RPMI7951 (cell line): ENCODE results near the gene LSP1. TPM values are rescaled to one million over a fixed set of nuclear protein-coding genes. Genes with fewer than 3 reads are reported as not detected.

Source experiments
- DNase-seq: peaks from one replicate; pipeline ENCODE4 v3.0.0-alpha.2; 2012; ENCODE audit warnings: low read depth
- total RNA-seq: library from RNA; depleted of rRNA; stranded (reverse); fragments of >200 nt; shearing (Covaris generic); gene quantifications from 2 replicates; pipeline ENCODE4 v1.2.3, GENCODE V29; 2014

Gene LSP1
- total RNA-seq, 1 experiment from 2014 or later = 3.8 TPM

DNA sequence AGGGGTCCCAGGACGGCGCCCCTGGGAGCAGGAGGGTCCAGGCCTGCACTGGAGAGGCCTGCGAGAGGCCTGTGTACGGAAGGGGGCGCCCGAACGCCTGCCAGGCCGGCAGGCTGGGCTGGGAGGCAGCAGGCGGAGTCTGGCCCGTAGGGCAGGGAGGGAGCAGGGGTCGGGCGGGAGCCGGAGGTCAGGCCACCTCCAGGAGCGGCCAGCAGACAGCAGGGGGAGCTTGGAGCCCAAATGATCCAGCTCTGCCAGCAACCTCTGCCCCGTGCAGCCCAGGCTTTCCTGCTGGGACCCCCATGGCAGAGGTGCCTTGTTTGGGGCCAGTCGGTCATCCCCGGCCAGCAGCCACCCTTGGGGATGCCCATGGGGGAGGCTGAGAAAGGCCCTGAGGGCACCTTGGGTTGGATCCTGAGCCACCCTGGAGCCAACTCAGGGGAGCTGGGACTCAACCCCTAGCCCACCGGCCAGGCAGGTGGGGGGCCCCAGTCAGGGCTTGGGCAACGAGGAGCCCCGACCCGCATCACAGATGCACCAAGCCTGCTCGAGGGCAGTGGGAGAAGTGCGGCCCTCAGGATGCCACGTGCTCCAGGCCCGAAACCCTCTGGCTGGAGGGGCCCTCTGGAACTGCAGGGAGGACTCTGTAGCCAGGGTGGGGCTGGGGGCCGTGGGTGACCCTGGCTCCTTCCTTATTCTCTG, 27.7 kb upstream of the LSP1 start:
- DNase-seq = no peak

DNA sequence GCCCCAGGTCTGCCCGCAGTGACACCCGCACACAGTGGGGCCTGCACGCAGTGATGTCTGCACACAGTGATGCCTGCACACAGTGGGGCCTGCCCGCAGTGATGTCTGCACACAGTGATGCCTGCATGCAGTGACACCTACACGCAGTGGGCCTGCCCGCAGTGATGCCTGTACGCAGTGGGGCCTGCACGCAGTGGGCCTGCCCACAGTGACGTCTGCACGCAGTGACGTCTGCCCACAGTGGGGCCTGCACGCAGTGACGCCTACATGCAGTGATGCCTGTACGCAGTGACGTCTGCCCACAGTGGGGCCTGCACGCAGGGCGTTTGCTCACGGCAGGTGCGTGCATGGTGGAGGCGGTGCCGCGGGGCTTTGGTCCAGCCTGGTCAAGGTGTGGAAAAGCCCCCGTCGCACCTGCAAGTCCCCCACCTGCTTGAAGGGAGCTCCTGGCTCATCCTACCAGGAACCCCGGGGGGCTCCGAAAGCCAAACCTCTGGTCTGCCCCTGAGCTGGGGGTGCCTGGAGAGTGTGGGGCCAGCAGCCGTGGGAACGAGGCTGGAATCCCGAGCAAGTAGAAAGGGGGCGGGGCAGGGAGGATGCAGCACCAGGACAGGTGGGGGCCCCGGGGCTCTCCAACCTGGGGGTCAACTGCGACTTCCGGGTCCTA, 27.0 kb upstream of the LSP1 start:
- no peak for DNase-seq

DNA sequence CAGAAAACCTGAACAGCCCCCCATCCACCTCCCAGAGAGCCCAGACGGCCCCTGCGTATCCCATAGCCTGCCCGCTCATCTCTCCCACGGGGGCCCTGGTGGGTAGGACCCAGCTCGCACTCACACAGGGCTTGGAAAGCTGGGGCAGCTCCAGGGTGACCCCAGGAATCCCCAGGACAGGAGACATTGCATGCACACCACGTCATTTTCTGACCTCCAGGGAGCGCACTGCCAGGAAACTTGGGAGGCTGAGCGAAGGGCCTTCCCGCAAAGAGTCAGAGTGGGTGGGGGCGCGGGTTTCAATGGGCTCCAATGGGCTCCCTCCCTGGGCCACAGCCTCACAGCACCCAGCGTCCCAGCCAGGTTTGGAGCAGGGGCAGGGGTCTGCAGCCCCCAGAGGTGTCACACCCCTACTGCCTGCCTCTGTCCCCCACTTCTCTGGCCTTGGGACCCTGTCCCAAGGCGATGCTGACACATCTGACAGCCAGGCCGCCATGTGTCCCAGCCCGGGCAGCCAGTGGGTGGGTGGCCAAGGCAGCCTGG, 26.3 kb upstream of the LSP1 start:
- peak; percentile 78 for DNase-seq

DNA sequence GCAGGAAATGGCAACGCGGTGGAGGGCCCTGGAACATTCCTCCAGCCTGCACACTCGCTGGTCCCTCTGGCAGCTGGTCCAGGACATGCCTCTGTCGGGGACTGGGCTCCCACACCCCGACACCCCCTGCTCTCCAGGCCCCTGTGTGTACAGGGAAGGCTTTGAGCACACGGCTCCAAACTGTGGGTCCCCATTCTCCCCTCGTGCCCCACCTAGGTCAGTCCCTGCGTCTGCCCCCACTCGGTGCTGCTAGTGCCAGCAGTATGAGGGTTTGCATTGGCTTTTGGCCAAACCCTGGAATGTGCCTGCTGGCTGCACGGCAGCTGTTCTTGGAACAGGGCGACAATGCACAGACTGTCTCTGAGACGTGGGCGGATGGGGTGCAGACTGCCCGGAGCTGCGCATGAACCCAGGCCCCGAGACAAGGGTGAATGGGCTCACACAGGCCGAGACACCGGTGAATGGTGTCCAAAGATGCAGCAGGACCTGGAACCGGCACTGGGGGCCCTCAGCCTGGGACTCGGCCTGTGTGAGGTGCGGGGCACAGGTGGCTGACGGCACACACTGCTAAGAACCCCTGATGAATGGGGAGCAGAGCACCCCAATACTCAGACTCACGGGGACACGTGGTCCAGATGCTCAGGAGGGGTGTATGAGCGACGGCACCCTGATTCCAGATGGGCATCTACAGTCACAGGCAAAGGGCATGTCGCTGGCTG, 25.6 kb upstream of the LSP1 start:
- peak; percentile 96 for DNase-seq

DNA sequence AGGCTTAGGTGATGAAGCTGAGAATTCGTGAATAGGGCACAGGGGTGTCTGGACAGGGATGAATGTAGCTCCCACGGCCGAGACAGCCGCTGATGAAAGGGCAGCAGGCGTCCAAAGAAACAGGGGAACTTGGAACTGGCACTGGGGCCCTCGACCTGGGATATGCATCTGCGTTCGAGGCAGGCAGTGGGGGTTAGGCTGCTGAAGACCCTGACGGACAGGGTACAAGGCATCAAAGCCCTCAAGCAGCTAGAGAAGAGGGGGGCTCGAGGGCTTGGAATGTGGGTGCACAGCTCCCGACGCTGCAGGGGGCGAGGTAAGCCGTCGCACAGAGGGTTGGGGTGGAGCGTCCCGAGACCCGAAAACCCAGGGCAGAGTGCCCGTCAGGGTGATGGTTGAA, 25.0 kb upstream of the LSP1 start:
- no peak for DNase-seq

DNA sequence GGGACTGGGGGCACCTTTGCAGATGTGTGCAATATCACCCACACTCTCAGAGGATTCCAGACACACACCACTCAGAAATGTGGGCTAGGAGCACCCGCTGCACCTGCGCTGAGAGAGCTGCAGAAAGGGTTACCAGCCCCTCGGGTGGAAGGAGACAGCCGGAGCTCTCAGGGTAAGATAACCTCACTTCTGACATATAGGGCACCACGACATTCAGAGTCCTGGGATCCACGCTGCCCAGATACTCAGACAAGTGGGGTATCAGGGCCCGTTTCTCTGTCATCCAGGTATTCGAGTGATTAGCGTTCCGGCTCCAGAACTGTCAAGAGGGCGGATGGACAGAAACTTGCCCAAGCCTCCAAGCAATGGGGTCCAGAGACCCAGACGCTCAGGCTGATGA, 24.3 kb upstream of the LSP1 start:
- DNase-seq = no peak

DNA sequence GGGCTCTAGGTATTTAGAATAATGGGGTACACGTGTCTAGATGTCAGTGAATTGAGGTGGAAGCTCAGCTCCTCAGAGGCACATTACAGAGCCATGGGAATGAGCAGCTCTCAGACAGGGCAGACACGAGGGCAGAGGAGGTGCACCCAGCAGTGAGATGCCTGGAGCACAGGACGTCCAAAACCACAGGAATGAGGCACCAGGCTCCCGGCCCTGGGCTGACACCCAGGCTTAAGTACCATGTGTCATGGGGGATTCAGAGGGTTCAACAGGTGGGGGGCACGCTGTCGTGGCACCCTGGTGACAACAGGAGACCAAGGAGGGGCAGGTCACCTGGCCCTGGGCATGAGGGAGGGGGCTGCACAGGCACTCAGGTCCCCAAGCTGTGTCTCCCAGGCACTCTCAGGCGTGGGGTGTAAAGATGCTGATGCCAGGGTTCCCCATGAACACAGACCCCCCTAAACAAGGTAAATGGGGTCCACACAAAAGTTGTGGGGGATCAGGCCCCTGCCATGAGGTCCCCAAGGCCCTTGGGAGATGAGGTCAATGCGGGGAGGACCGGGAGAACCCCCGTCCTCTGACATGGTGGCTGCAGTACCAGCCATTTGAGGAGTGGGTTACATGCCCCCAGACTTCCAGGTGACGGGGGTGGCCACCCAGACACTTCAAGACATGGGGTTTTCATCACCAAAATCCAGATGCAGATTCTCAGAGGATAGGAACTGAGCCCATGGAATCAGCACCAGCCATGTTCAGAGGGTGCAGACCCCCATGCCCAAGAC, 23.7 kb upstream of the LSP1 start:
- DNase-seq = peak; percentile 91

DNA sequence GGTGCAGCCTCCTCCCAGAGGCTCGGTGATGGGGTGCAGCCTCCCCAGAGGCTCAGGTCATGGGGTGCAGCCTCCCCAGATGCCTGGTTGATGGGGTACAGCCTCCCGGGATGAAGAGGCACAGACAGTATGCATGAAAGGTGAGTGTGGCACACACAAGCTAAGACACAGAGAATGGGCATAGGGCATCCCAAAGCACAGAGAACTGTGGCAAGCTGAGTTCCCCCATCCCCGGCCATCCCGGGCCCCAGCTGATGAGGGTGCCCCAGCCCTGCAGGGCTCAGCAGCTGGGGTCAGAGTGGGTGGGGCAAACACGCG, 22.9 kb upstream of the LSP1 start:
- DNase-seq = no peak

DNA sequence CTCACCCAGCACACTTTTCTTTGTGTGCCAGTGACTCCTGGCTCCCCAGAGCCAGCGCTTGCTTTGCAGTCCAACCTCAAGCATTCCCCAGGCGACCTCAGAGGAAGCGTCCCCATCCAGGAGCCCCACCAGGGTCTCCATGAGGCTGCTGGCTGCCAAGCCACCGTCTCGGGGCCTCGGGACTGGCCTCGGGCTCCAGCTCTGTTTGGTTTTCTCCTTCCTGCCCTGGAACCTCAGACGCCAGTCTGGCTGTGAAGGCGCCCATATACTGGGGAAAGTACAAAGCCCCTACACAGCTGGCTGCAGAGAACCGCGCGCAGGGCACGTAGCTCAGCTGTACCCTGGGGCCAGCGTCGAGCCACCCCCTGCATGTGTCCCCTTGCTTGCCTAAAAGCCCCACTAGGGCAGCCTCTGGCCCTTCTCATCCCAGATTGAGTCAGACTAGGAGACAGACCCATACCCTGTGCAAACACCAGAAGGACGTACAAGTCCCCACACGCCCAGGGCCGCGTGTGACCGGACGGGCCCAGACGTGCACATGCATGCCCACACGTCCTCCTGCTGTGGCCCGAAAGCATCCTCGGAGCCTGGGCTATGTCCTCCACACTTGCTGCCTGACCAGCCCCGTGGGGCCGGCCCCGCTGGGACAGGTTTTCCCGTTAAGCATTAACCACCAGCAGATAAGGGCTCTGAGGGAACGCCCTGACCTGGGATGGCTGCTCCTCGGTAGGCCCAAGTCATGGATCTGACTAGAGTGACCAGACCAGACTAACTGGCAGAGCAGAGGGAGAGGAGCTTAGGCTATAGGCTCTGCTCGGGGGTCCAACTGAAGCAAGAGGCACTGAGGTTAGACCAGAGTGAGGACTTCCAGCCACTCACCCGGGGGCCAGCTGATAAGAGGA, 22.3 kb upstream of the LSP1 start:
- DNase-seq = peak; percentile 86

DNA sequence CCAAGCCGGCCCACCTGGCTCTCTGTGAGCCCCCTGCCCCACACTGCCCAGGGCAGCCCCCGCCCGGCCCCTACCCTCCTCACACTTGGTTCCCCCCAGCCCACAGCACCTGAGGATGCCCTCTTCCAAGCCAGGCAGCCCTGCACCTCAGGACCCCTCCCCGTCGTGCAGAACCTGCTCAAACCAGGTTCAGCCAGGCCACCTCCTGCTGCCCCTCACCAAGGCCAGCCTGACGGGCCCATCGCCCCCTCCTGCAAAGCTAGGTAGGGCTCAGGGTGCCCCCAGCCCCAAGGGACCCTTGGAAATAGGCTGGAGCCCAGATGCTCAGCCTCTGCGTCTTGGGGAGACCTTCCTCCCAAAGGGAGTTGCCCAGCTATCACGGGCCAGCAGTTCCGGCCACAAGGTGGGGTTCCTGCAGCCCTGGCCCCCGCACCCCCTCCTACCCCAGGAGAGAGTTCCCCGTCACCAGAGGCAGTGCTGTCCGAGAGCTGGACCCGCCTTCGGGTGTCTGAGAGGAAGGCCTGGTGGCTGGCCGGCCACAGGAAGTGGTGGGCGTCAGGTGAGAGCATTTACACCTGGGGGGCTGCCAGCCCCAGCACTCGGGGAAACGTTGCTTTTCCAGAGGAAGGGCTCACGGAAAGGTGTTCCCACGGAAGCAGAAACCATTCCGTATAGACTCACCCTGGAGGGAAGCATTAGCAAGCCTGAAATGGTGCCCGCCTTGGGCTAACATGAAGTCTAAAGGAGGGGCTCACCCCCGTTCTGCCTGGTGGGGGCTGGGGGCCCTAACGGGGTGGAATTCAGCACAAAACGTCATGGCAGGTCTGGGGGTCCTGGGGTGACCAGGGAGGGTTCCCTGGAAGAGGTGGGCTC, 21.3 kb upstream of the LSP1 start:
- DNase-seq = no peak

DNA sequence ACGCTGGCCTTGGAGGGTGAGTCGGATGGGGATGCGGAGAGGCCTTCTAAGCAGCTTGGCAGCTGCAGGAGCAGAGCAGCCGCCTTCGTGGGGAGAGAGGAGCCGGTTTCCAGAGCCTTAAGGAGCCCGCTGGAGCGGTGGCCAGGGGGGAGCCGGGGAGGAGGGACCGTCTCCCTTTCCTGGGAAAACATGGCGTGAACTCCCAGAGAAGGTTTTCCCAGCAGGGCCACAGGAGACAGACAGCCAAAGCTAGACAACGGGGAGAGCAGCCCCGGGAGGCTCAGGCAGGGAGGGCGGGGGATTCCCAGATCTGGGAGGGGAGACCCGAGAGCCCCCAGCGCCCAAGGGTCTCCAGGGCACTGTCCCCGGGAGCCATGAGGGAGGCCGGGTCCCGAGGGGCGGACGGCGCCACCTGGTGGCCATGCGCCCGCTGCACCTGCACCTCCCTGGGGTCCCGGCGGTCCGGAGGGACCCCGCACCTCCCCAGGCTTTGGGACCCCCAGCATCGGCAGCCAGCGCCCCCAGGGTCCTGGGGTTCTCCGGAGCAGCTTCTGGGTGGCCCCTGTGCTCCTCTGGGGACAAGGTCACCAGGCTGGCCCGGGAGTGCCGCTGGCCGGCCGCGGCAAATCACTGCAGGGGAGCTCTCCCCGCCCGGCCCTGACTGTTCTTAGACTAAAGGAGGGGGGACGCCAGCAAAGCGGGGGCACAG, 20.5 kb upstream of the LSP1 start:
- peak; percentile 46 for DNase-seq

DNA sequence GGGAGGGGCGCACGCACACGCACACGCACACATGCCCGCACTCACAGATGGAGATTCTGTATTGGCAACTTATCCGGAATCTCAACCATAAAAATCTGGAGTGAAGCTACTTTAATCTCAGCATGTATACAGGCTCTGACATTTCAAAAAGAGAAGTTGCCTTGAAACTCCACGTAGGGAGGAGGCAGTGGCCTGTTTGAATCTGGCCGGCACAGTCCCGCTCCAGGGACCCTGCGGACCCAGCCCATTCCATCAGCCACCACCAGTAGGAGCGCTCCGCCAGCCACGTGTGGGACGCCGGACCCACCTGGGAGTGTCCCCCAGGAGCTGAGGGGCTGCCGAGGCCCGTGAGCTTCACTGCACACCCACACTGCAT, 20.0 kb upstream of the LSP1 start:
- DNase-seq = no peak

DNA sequence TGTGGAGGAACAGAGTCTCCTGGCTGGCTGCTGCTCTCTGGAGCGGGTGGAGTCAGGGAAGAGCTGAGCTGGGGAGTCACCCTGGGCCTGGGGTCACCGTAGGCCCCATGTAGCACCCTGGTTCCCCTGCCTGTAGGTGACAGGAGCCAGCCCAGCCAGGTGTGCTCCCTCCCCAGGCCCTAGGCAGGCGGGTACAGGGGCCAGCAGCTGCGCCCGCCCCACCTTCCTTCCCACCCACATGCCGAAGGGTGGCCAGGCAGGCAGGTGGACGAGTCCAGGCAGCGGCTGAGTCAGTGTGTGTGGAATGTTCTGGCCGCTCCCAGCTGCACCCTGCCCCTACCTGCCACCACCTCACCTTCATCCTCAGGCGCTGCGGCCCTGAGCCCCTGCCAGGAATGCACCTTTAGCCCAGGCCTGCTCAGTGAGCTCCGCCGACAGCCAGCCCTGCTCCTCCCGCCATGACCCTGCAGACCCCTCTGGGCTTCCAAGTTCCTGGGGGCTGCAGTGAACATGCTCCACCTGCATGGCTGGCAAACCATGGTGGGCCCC, 18.7 kb upstream of the LSP1 start:
- DNase-seq = no peak

DNA sequence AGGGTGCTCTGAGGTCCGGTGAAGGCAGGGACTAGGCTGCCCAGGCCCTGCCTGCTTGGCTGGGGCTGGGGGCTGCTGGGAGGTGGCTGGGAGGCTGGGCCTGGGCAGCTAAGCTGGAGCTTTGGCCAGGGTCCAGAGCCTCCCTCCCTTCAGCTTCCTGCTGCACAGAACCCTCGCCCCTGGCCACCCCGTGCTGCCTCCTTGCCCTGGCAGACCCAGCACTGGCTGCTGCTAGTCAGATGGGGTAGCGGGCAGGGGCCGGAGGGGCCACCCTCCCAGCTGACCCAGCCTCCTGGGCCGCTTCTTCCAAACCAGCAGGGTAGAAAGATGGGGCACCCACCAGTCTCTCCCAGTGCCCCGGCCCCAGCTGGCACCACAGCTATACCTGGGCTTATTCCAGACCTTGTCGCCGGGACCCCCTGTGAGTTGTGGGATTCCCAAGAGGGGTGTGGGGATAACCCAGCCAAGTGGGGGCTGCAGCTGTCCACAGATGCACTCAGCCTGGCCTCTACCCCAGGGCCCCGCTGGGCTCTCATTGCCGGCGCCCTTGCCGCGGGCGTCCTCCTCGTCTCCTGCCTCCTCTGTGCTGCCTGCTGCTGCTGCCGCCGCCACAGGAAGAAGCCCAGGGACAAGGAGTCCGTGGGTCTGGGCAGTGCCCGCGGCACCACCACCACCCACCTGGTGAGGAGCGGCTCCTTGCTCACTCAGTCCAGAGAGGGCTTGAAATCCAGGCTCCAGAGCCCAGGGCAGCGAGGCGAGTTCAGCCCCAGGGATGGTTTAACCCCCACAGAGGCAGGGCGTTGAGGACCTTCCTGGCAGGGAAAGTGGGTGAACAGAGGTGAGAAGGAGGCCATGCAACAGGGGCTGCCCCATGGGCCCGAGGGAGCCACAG, 17.9 kb upstream of the LSP1 start, which contains the start of gene SYT8:
SYT8 (plus strand) TSS at position 212 of the 892 bp plus-strand sequence; CDS start at position 328, 116 bp downstream.
- no peak for DNase-seq

DNA sequence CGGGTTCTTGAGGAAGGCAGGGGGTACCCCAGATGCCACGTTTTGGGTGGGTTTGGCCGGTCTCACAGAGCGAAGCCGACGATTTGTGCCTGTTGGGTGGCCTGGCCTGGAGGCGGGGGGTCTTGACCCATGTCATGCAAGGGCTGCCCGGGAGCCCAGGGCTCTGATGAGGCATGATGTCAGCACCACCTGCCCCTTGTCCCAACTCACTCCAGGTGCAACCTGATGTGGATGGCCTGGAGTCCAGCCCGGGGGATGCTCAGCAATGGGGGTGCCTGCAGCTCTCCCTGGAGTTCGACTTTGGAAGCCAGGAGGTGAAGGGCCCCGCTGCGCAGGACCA, 17.2 kb upstream of the LSP1 start:
- no peak for DNase-seq

DNA sequence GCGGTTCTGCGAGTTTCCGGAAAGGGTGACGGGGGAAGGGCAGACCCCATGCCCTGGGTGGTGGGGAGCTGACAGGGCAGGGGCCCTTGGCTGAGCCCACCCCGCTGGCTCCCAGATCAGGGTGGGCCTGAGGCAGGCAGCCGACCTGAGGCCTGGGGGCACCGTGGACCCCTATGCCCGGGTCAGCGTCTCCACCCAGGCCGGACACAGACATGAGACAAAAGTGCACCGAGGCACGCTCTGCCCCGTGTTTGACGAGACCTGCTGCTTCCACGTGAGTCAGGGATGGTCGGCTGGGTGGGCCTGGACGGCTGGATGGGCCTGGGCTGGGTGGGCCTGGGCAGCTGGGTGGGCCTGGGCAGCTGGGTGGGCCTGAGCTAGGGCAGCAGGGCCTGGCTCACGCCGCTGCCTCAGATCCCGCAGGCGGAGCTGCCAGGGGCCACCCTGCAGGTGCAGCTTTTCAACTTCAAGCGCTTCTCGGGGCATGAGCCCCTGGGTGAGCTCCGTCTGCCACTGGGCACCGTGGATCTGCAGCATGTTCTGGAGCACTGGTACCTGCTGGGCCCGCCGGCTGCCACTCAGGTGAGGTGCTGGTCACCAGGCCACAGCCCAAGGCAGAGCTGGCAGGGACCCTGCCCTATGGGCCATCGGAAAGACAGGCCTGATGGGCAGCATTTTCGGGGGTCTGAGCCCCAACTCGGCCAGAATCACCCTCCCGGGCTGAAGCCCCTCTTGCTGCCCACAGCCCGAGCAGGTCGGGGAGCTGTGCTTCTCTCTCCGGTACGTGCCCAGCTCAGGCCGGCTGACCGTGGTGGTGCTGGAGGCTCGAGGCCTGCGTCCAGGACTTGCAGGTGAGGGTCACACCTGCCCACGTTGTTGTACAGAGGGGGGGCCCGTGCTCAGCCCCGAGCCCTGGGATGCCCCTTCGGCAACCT, 16.6 kb upstream of the LSP1 start:
- no peak for DNase-seq
